Adipocyte (in vitro differentiated cells): ENCODE results near the gene MAN1C1.
"Not testable (repeated sequence)": the region's sequence is repeated elsewhere in the genome, so short reads cannot be mapped to it uniquely, and the experiment has no call there.

Experiments used
- DNase-seq: peaks from one replicate; pipeline ENCODE4 v3.0.0-alpha.2; 2015; ENCODE audit warnings: low read depth
- H3K27me3 ChIP-seq: replicated peaks from 2 replicates; pipeline ENCODE4 v1.7.0; 2013; ENCODE audit warnings: mild to moderate bottlenecking, low read length, moderate library complexity; ENCODE audit not compliant: control insufficient read depth, insufficient read depth
- H3K36me3 ChIP-seq: 2 replicates; pipeline ENCODE4 v1.7.0; 2013; ENCODE audit warnings: low read length, mild to moderate bottlenecking, moderate library complexity; ENCODE audit not compliant: control insufficient read depth, insufficient read depth, severe bottlenecking
- H3K4me1 ChIP-seq: 2 replicates; pipeline ENCODE4 v1.7.0; 2013; ENCODE audit warnings: mild to moderate bottlenecking, low read length, moderate library complexity; ENCODE audit not compliant: control insufficient read depth, insufficient read depth
- H3K4me3 ChIP-seq: 2 replicates; pipeline ENCODE4 v1.7.0; 2013; ENCODE audit warnings: mild to moderate bottlenecking, low read length, moderate library complexity
- H3K9ac ChIP-seq: 2 replicates; pipeline ENCODE4 v1.7.0; 2013; ENCODE audit warnings: mild to moderate bottlenecking, low read length, moderate library complexity
- H3K9me3 ChIP-seq: 2 replicates; pipeline ENCODE4 v1.7.0; 2013; ENCODE audit warnings: mild to moderate bottlenecking, low read length, moderate library complexity; ENCODE audit not compliant: control insufficient read depth

Gene MAN1C1

GRCh38 chr1:25626018-25626417 is 9.4 kb downstream of the MAN1C1 start:
- Histone ChIP-seq H3K9ac (no peak overlapping the region), H3K36me3 (no peaks in the 10 kb centered on the region), H3K4me3 (no peak overlapping the region), H3K4me1 (peaks cover 2% of the 10 kb centered on the region), H3K9me3 (peaks cover 4% of the 10 kb centered on the region), H3K27me3 (no peaks in the 10 kb centered on the region)
- DNase-seq = no peak

- peaks cover 16% of the 10 kb centered on the region for H3K4me1 ChIP-seq
- H3K9ac ChIP-seq = no peak overlapping the region
- peaks cover 4% of the 10 kb centered on the region for H3K9me3 ChIP-seq
- no peak overlapping the region for H3K4me3 ChIP-seq
- H3K27me3 ChIP-seq = no peaks in the 10 kb centered on the region
- H3K36me3 ChIP-seq = no peaks in the 10 kb centered on the region
- no peak for DNase-seq
These were observed 12.3 kb downstream of the MAN1C1 start for GRCh38 chr1:25628741-25629421.

- no peaks in the 10 kb centered on the region for H3K27me3 ChIP-seq
- H3K4me1 ChIP-seq = peaks cover 16% of the 10 kb centered on the region
- H3K36me3 ChIP-seq = no peaks in the 10 kb centered on the region
- H3K4me3 ChIP-seq = no peak overlapping the region
- H3K9me3 ChIP-seq = peaks cover 4% of the 10 kb centered on the region
- no peak overlapping the region for H3K9ac ChIP-seq
- DNase-seq = no peak
These were observed 13.2 kb downstream of the MAN1C1 start for GRCh38 chr1:25629836-25630235.

- Histone ChIP-seq H3K27me3 (no peaks in the 10 kb centered on the region), H3K4me3 (peak overlapping the region; percentile 74), H3K36me3 (no peaks in the 10 kb centered on the region), H3K4me1 (peaks cover 16% of the 10 kb centered on the region), H3K9me3 (no peaks in the 10 kb centered on the region), H3K9ac (peak overlapping the region; percentile 34)
- no peak for DNase-seq
These were observed 15.3 kb downstream of the MAN1C1 start for GRCh38 chr1:25631750-25632485.

GRCh38 chr1:25634066-25634465 is 17.5 kb downstream of the MAN1C1 start:
- peaks cover 16% of the 10 kb centered on the region for H3K4me1 ChIP-seq
- peaks cover 11% of the 10 kb centered on the region for H3K9me3 ChIP-seq
- DNase-seq = no peak
- no peaks in the 10 kb centered on the region for H3K36me3 ChIP-seq
- no peak overlapping the region for H3K4me3 ChIP-seq
- no peaks in the 10 kb centered on the region for H3K27me3 ChIP-seq
- H3K9ac ChIP-seq = no peak overlapping the region

GRCh38 chr1:25634896-25635295 is 18.3 kb downstream of the MAN1C1 start:
- no peaks in the 10 kb centered on the region for H3K27me3 ChIP-seq
- no peak overlapping the region for H3K9ac ChIP-seq
- peaks cover 16% of the 10 kb centered on the region for H3K4me1 ChIP-seq
- no peak for DNase-seq
- no peaks in the 10 kb centered on the region for H3K36me3 ChIP-seq
- H3K9me3 ChIP-seq = peaks cover 11% of the 10 kb centered on the region
- no peak overlapping the region for H3K4me3 ChIP-seq

- Histone ChIP-seq H3K4me1 (peaks cover 12% of the 10 kb centered on the region), H3K9me3 (peaks cover 11% of the 10 kb centered on the region)
- not testable (repeated sequence) for H3K9ac ChIP-seq, DNase-seq, H3K27me3 ChIP-seq, H3K4me3 ChIP-seq, H3K36me3 ChIP-seq
These were observed 19.6 kb downstream of the MAN1C1 start for GRCh38 chr1:25636141-25636540.

- no peaks in the 10 kb centered on the region for H3K27me3 ChIP-seq
- H3K9ac ChIP-seq = no peak overlapping the region
- peaks cover 16% of the 10 kb centered on the region for H3K4me1 ChIP-seq
- DNase-seq = no peak
- H3K9me3 ChIP-seq = peaks cover 11% of the 10 kb centered on the region
- no peaks in the 10 kb centered on the region for H3K36me3 ChIP-seq
- no peak overlapping the region for H3K4me3 ChIP-seq
These were observed 24.2 kb downstream of the MAN1C1 start for GRCh38 chr1:25640646-25641328.

- DNase-seq = no peak
- no peaks in the 10 kb centered on the region for H3K27me3 ChIP-seq
These were observed 24.7 kb downstream of the MAN1C1 start for GRCh38 chr1:25641329-25641725.

GRCh38 chr1:25641931-25642573 is 25.5 kb downstream of the MAN1C1 start:
- Histone ChIP-seq H3K4me3 (peak overlapping the region; percentile 37), H3K36me3 (peaks cover 4% of the 10 kb centered on the region), H3K9ac (peak overlapping the region; percentile 18), H3K27me3 (no peaks in the 10 kb centered on the region), H3K9me3 (peaks cover 11% of the 10 kb centered on the region), H3K4me1 (peaks cover 16% of the 10 kb centered on the region)
- DNase-seq = peak; percentile 78

More at GRCh38 chr1:25641329-25641725, 24.7 kb downstream of the MAN1C1 start:
- H3K36me3 ChIP-seq = peaks cover 3% of the 10 kb centered on the region
- H3K9ac ChIP-seq = no peak overlapping the region
- H3K4me3 ChIP-seq = no peak overlapping the region
- peaks cover 11% of the 10 kb centered on the region for H3K9me3 ChIP-seq
- peaks cover 16% of the 10 kb centered on the region for H3K4me1 ChIP-seq

GRCh38 chr1:25642574-25643108 is 26.1 kb downstream of the MAN1C1 start:
- H3K4me3 ChIP-seq = peak overlapping the region; percentile 37
- DNase-seq = peak; percentile 65
- H3K36me3 ChIP-seq = peaks cover 4% of the 10 kb centered on the region
- H3K9ac ChIP-seq = peak overlapping the region; percentile 18
- H3K27me3 ChIP-seq = no peaks in the 10 kb centered on the region
- H3K4me1 ChIP-seq = peaks cover 16% of the 10 kb centered on the region
- peaks cover 11% of the 10 kb centered on the region for H3K9me3 ChIP-seq
